HG03439 (cell line): ENCODE results near the gene DNMT3L.
A peak's percentile ranks its signal among the peaks of the same experiment; 100 is the strongest.
"Not testable (repeated sequence)": the region's sequence is repeated elsewhere in the genome, so short reads cannot be mapped to it uniquely, and the experiment has no call there.

Source experiments
- ATAC-seq: cut with Tn5 transposase; IDR thresholded peaks from one replicate; pipeline ENCODE4 v1.9.1; 2021; ENCODE audit warnings: mild to moderate bottlenecking, moderate library complexity; ENCODE audit not compliant: unreplicated experiment

DNMT3L gene

DNA sequence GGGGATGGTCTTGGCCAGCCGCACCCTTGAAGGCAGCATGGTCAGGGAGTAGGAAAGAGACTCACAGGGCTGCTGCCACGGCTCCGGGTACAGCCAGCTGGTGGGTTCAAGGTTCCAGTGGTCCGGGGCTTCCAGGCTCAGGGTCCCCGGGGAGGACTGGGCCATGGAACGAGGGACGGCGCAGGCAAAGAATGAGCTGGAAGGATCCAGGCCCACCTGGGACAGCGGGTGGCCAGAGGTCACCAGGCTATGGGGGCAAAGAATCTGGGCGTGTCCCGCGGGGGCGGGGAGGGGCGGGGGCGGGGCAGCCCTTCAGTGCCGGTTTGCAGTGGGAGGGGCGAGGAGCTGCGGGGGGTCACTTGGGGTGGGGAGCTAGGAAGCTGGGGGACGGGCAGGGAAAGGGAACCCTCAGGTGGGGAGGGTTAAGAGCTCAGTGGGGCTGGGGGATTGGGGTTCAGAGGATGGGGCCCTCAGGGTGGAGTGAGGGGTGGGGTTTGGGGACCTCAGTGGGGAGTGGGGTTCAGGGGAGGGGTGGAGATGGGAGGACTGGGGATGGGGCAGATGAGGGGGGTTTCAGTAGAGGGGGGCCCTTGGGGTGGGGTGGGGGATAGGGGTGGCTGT, at the start of gene DNMT3L:
Gene DNMT3L, minus strand, starts transcription at position 223 of the 621 bp plus-strand sequence. CDS start 638 bp downstream, outside the sequence.
- ATAC-seq, result no peak

DNA sequence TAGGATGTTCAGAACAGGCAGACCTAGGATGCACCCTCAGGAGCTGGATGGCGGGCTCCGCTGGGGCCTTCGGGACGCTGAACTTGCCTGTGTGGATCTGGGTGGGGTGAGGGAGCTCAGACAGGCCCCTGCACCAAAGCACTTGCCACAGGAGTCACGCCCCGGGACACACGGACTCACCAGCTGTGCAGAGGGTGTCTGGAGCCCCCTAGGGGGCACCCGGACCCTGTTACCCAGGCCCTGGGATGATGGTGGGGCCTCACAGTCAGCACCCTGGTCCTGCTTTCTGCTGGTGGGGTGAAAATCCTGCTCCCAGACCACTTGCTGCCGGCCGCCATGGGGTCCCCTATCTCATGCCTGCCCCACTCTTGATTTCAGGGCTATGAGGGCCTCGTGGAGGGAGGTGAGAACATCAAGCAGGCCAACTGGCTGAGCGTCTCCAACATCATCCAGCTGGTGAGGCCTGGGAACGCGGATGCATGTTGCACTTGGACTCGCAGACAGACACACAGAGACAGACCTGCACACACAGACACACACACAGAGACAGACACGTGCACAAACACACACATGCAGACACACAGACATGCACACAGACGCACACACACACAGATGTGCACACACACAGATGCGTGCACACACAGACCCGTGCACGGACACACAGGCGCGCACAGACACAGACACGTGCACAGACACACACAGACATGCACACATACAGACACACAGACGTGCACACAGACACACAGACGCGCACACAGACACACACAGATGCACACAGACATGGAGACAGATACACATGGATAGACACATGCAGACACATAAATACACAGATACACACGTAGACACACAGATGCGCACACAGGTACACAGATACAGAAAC, 49.2 kb upstream of the DNMT3L start:
- no peak for ATAC-seq

DNA sequence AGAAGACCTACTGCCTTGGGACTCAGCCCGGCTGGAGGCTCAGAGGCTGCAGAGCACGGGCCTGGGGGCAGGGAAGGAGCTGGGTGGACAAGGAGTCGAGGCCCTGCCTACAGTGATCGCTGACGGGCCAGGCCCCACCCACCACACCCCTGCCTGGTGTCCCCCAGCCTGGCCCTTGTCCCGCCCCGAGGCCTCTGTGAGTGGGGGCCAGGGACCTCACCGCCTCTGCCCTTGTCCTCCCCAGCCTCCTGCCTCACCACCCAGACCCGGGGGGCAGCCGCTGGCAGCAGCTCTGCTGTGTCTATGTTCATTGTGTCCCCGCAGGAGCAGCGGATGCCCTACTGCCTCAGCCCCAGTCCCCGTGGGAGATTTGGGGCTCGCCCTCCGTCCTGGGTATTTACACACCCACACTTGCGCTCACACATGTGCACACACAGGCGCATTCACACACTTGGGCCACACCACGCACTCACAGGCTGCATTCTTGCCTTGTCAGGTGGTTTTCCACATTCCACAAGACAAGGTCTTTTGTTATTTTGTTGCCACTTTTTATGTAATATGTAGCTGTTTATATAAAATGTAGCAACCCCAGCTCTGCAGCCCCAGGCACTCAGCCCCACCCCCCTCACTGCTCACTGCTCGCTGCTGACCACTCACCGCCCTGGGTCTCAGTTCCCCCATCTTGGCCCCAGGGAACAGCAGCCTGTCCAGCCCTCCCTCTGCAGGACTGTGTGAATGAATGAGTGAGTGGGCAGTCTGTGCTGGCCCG, 45.4 kb upstream of the DNMT3L start:
- ATAC-seq, result no peak

DNA sequence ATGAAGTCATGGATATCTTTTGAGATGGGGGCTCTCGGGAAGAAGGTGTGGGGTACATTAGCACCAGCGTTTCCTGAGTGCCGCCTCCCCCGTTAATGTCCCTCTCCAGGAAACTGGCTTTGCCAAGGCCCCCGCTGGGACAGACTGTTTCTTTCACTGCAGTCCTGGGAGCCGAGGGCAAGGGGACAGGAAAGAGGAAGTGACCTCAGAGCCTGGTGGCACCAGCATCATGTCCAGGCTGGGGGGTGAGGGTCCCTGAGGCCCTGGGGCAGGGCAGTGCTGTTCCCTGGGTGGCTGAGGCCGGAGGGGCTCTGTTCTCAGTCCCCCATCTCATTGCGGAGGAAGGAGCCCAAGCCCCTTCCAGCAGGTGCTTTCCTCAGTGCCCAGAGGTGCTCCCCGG, 44.0 kb upstream of the DNMT3L start:
- ATAC-seq, result no peak

DNA sequence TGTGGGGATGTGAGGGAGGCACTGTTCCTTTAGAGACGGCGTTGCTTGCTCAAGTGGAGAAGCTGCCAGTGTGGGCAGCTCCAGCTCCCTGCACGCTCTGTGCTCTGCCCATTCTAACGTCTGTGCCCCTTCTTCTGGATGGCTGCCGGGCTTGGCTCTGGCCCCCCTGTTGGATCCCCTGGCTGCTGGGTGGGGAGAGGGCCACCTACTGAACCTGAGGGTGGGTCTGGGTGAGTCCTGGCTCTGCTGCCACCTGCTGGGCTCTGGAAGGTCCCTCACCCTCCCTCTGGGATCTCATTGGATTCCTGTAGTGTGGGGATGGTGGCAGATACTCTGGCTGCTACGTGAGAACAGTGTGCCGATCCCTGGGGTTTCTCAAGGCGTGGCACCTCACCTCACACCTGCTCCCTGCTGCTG, 43.2 kb upstream of the DNMT3L start:
- no peak for ATAC-seq

DNA sequence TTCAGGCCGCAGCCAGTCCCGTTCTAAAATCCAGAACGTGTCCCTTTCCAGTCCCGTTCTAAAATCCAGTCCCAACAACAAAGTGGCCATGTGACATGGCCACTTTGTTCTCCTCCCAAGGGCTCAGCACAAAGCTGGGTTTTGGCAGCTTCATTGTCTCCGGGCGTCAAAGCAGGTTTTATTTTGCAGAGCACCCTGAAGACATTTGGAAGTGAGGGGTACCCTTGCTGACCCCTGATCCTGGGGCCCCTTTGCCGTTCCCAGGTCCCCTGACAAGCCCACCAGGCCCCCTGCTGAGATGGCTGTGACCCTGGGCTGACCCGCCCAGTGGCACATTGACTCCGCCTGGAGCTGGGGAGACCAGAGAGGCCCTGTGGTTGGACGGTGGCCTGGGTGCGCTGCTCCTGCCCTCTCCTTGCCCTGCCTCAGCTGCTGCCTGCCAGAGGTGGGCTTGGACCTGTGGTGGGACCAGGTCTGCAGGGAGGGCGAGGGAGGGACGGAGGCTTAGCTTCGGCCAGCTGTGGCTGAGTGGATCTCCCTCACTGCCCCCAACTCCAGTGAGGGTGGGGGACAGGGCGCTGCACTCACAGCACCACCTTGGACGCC, 42.4 kb upstream of the DNMT3L start:
- no peak for ATAC-seq

DNA sequence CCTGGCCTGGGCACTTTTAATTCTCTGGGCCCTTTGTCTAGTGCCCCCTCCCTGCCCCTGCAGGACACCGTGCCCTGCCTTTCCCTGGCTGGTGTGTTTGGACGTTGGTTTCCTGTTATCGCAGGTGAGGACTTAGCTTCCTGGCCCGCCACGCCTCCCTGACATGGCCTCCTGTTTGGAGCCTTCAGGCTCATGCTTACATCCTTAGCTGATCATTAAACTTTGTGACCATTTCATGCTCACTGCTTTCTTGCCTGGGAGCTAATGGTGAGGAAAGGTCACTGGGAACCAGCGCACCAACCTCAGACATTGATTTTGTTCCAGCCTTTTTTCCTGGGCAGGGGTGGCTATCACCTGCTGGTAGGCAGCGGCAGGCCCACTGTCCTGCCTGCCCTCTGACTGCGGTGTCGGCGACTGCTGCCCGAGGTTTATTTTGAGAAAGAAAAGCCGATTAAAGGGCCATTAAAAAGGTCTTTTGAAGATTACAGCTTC, 41.8 kb upstream of the DNMT3L start:
- ATAC-seq, result no peak

DNA sequence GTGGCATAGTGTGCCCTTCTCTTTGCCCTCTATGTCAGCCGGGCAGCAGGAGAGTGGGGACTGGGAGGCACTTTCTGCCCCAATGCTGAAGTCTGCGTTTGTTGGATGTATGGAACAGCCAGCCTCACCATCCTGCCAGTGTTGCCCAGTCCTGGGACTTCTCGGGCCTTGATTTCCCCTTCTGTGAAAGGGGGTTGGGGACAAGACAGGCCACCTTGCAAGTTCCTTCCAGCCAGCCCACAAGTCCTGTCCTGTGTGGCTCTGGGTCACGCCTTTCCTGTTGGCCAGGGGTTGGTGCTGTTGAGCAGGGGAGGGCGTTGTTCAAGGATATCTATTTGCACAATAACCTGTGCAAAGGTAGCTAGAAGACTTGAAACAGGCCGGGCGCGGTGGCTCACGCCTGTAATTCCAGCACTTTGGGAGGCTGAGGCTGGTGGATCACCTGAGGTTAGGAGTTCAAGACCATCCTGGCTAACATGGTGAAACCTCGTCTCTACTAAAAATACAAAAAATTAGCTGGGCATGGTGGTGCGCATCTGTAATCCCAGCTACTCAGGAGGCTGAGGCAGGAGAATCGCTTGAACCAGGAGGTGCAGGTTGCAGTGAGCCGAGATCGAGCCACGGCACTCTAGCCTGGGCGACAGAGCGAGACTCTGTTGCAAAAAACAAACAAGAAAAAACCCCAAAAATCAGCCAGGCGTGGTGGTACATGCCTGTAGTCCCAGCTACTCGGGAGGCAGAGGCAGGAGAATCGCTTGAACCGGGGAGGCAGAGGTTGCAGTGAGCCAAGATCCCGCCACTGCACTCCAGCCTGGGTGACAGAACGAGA, 41.1 kb upstream of the DNMT3L start:
- ATAC-seq, result not testable (repeated sequence)

DNA sequence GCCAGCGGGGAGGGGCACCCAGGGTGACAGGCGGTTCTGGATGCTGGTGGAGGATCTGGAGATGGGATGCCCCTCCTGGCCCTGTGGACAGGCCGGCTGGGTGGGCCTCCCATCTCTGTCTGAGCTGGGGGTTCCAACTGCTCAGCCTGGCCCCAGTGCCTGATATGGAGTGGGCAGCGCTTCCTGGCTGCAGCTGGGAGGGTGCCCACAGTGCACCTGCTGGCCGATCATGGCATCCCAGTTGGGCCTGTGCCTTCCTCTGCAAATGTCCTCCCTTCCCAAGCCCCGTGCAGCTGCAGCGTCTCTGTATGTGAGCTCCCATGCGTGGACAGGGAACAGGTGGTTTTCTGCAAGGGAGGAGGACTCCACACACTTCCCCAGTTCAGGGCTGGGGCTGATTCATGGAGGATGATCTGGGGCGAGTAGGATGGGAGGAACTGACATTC, 40.3 kb upstream of the DNMT3L start:
- ATAC-seq, result no peak

DNA sequence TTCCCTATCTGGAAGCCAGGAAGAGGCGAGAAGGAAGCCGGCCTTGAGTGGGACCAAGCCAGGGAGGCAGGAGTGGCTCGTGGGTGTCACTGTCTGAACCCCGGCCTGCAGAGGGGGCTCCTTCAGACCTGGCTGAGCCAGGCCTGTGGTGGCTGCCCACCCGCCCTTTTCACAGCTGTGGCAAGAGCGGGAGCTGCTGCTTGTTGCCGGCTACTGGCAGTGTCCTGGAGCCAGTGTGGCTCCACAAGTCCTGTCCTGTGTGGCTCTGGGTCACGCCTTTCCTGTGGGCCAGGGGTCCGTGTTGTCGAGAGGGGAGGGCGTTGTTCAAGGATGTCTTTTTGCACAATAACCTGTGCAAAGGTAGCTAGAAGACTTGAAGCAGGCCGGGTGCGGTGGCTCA, 39.4 kb upstream of the DNMT3L start:
- ATAC-seq, result no peak

DNA sequence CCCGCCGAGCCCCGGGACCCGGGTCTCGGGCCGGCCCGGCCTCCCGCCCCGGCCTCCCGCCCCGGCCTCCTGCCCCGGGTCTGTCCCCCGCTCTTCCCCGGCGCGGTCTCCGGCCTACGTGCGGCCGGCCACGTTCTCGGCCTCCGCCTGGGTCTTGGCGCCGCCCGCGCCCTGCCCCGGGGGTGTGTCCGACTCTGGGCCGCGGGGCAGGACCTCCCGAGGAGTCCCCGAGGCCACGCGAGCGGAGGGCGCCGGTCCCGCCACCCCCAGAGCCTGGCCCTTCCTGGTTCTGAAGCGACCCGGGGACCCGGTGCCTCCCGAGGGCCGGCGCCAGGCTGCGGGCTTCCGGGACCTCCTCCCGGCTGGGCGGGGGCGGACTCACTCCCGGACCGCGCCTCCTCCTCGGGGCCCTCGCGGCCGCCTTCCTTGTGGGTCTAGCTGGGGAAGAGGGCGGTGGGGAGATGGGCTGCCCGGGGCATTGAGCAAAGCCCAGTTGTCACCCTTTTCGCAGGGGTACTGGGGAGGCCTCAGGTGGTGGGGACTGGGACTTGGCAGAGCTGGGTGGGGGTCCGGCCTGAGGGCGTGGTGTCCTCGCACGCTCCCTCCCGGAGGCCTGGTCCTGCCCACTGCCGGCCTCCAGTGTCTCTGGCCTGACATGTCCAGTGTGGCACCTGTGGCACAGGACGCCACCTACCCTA, 38.7 kb upstream of the DNMT3L start:
- peak; percentile 21 for ATAC-seq

DNA sequence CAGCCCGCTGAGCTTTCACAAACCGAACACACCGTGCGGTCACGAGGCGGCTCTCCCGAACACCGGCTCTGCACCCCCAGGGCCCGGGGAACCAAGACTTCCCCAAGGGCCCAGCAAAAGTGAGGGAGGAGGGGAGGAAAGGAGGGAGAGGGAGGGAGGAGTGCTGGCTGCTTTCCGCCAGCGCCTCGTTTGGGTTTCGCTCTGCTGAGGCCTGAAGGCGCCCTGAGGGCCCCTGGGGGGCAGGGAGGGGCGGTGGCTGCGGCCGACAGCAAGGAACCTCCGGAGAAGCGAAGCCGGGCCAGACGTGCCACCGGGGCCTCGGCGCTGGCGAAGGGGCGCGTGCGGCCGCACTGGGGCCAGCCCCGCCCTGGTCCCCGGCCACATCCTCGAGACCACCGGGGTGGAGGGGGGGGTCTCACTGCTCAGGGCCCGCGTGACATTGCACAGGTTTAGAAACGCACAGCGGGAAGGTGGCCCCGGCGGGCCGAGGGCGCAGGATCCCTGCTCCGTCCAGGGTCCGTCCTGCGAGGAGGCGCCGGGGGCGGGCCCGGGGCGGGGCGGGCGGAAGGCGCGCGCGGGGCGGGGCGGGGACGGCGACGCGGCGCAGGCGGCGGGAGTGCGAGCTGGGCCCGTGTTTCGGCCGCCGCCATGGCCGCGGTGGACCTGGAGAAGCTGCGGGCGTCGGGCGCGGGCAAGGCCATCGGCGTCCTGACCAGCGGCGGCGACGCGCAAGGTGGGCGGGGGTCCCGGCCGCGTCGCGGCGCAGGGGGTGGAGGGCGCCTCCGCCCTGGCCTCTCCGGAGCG, 38.0 kb upstream of the DNMT3L start, which contains the start of gene PFKL:
Gene PFKL, plus strand, starts transcription at position 596 of the 804 bp plus-strand sequence. Its CDS starts 53 bp downstream, at position 649.
- ATAC-seq, result peak; percentile 48

DNA sequence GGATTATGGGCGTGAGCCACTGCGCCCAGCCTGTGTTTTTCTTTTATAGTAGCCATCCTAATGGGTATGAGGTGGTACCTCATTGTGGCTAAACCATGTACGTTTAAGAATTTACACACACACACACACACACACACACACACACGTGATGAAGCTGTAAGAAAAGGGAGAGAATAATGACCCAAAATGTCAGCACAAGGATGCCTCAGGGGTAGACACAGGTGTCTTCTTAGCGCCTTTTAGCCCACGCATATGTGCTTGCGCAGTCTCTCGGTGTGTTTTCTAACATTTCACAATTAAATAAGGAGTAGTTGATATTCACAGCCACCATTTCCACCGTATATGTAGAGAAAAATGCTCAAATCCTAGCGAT, 37.4 kb upstream of the DNMT3L start:
- ATAC-seq, result no peak

DNA sequence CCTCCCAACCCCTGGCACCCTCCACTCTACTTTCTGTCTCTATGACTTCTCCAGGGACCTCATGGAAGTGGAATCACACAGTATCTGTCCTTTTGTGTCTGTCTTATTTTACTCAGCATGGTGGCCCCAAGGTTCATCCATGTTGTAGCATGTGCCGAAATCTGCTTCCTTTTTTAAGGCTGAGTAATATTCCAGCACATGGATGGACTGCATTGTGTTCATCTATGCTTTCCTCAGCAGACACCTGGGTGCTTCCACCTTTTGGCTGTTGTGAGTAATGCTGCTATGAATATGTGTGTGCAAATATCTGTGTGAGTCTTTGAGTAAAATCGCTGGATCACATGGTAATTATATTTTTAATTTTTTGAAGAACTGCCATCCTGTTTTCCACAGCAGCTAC, 36.6 kb upstream of the DNMT3L start:
- ATAC-seq, result no peak

DNA sequence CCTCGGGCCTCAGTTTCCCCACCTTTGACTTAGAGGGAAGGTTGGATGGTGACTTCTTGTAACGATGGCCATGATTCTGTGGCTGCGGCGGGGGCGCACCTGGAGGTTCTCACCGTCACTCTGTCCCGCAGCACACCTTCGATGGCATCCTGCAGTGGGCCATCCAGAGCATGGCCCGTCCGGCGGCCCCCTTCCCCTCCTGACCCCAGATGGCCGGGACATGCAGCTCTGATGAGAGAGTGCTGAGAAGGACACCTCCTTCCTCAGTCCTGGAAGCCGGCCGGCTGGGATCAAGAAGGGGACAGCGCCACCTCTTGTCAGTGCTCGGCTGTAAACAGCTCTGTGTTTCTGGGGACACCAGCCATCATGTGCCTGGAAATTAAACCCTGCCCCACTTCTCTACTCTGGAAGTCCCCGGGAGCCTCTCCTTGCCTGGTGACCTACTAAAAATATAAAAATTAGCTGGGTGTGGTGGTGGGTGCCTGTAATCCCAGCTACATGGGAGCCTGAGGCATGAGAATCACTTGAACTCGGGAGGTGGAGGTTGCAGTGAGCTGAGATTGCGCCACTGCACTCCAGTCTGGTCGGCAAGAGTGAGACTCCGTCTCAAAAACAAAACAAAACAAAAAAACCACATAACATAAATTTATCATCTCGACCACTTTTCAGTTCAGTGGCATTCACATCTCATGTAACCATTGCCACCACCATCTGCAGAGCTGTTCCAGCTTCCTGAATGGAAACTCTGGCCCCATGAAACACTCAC, 36.0 kb upstream of the DNMT3L start:
- ATAC-seq, result no peak

DNA sequence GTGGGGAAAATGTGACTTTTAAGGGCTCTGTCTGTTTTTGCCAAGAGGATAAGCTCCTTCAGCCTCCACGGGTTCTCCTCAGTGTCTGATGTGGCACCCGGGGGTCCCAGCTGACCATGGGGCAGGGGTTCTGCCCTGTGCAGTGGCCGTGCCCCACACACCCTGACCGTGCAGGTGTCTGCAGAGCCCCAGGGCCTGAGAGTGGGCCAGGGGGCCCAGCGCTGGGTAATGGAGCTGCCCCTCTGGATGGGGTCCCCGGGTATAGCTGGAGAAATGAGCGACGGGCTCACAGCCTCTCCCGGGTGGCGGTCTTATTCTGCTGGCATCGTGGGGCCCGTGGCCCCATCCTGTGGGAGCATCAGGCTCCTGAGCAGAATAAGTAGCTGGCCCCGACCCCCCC, 35.2 kb upstream of the DNMT3L start:
- no peak for ATAC-seq

DNA sequence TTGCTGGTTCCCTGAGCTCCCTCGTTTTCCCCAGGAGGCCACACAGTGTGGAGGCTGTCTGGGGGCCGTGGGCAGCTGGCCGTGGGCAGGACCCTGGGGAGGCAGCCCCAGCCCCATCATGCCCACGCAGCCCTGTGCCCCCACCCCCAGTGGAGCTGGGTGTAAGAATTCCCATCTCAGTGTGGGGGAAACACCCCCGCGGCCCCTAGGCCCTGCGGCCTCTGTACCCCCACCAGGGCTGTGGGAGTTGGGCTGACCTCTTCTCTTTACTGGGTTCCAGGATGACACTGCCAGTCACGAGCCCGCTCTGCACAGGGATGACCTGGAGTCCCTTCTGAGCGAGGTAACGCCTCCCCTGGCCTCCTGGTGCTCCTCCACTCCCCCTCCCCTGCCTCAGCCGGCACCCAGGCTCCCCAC, 34.4 kb upstream of the DNMT3L start:
- ATAC-seq, result no peak

DNA sequence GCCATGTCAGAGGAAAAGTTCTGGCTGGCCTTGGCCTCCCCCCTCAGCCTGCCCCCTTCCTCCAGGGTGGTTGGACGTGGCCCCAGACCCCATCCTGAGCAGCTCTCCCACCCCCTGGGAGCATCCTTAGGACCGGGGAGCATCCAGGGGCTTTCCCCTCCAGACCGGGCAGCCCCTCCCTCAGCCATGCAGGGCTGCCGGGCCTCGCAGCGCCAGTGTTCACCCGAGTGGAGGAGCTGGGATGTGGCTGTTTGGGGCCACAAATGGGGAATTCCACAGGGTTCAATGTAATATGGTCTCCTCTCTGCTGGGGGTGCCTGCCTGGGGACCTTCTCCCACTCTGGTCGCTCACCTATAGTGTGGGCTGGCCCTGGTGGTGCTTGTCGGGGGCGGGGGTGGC, 33.9 kb upstream of the DNMT3L start:
- ATAC-seq, result no peak
